T1000 (cell line): Measurements from ENCODE around the gene LCP1.
"Not testable (repeated sequence)": the region's sequence is repeated elsewhere in the genome, so short reads cannot be mapped to it uniquely, and the experiment has no call there.

ENCODE experiments used
- DNase-seq: peaks from one replicate; lab custom pipeline; 2025; ENCODE audit warnings: mixed read lengths; lab: John Stamatoyannopoulos, UW

LCP1 gene

DNA sequence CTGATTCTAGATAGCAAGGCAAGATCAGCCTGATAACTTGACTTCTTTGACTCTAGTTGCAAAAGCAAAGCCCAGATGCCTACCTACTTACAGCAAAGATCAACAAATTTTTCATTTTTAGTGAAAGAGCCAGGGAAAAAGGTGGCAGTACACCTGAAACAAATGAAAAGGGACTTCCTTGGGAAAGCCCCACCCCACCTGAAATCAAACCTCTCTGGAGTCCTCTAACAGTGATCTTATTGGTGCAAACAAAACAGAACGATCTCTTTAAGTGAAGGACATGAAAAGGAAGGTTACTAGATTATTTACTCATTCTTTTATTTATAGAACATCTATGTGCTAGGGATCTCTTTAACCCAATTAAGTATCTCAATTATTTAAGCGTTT is 507 bp upstream of the LCP1 start:
- DNase-seq: no peak

DNA sequence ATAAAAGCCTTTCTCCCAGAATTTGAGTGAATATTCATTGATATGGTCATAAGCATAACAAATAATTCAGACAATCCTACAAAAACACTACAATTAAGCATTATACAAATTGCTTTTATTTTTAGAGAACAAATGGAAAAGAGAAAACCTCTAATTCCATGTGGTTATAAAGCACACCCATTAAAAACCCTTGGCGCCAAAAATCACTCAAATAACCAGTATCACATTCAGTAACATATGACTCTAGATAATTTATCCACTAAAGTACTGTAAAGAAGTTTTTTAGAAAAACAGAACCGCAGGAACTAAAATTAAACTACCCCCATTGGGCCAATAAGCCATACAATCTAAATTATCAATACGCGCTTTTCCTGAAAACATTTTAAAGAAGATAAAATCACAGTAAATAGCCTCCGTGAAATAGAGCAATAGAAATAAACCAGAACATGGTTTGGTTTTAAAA is 569 bp downstream of the LCP1 start:
- no peak for DNase-seq

- no peak for DNase-seq
Measured at GRCh38 chr13:46179969-46180763, 1.8 kb downstream of the LCP1 start.

DNA sequence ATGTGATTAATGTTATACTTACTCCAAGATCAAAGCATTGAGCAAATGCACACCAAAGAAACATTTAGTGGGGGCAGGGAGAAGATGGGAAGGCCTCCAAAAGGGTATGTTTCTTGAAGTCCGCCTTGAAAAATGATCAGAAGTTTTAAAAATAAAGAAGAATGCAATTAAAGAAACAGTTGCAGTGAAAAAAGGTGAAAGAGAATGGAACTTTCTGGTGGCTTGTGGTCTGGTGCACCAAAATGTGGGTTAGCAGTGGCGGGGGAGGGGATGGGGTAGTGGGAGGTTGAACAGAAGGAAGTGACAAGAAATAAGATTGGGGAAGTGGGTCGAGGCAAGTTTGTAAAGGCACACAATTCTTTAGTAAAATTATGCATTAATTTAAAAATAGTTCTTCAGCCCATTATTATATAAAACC is 2.5 kb downstream of the LCP1 start:
- no peak for DNase-seq

DNA sequence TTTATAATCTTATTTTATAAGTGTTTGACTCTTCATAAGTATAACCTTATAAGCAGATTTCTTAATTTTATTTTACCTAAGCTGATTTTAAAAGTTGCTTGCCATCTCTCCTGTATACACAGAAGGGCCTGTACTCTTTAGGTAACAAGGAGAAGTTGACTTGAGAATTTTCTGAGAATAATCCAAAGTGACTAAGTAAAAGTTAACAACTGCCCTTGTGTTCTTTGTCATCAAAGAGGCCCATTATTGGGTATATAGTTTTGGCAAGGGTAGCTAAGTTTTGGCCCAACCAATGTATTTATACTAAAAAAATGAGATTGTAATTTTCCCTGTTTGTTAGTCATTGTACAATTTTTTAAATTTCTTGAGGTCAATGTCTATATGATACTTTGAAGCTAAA is 3.2 kb downstream of the LCP1 start:
- no peak for DNase-seq

DNA sequence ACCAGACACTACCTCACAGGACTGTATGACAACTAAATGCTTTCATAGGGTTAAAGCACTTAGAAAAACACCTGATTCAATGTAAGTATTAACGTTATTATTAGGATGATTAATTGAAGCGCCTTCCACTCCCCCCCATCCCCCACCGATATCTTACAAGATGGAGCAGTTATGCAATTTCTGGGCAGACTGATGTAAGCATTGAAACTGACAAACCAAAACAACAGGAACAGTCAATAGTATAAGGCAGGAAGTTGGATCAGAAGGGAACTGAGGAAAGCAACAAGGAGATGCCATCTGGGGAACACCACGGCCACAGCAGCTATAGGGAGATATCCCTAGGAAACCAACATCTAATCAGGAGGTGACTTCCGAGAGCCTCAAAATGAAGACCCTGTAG is 3.8 kb downstream of the LCP1 start:
- DNase-seq: no peak

DNA sequence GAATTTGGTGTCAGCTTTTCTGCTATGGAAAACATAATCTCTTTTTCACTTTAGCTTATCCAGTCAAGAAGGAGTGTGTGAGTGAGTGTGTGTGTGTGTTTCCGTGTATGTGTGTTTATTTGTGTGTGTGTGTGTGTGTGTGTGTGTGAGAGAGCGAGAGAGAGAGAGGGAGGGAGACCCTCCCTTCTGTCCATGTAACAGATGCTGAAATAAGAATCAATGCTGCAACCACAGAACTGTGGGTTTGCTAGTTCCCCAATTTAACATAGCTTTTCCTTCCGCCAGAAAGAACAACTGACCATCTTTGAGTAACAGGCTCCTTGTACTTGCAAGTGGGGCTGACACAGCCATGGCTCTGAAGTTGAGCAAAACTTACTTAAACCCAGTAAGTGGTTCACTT is 5.2 kb downstream of the LCP1 start:
- no peak for DNase-seq

DNA sequence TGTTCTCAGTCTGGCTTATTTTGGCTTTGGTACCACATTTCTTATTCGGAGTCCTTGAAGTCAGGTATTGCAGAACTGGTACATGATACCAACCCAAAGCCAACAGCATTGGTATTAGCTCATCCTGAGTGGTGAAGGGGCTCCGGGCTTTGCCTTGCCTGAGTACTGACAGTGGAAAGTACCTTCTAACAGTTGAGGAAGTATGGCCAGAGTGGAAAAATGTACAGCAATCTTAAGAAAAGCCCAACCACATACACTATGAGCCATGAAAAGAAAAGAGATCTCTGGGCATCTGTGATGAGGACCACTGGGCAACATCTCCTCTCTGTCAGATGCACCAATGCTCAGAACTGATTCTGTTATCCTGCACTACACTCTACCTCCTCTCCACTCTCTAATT is 8.3 kb downstream of the LCP1 start:
- no peak for DNase-seq

GRCh38 chr13:46172531-46172991 is 9.4 kb downstream of the LCP1 start:
- no peak for DNase-seq

DNA sequence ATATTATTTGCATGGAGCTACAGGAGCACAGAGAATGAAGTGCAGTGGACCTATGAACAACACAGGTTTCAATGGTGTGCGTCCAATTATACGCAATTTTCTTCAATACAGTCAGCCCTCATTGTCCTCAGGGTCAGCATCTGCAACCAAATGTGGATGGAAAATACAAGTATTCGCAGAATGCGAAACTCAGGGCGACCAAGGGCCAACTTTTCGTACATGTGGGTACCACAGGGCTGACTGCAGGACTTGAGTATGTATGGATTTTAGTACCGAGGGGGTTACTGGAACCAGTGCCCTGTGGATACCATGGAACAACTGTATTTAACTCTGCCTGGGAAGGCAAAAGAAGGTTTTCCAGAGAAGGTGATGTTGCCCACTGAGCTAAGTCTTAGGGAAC is 10.2 kb downstream of the LCP1 start:
- DNase-seq: no peak

GRCh38 chr13:46171217-46171616 is 10.8 kb downstream of the LCP1 start:
- DNase-seq: no peak

- no peak for DNase-seq
Measured at GRCh38 chr13:46170687-46171086, 11.3 kb downstream of the LCP1 start.

GRCh38 chr13:46170268-46170667 is 11.7 kb downstream of the LCP1 start:
- DNase-seq: no peak

DNA sequence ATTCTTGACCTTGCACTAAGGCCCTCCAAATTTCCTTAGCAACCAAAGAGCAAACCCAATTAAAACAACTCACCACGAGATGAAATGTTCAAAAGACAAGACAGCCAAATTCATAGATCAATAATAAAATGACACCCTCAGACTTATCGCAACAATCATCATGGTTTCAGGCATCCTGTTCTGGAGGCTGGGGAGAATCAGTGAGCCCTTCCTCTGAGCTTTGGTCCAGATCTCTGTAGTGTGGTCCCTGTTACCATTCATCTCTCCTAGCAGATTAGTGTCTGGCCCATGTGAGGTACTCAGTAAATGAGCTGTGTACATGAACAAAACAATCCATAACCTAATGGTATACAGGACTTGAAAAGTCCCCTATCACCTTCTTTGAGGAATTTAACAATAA is 12.2 kb downstream of the LCP1 start:
- DNase-seq: no peak

- no peak for DNase-seq
Measured at GRCh38 chr13:46168783-46169182, 13.2 kb downstream of the LCP1 start.

- DNase-seq: no peak
Measured at GRCh38 chr13:46168341-46168740, 13.6 kb downstream of the LCP1 start.

GRCh38 chr13:46166947-46167610 is 14.9 kb downstream of the LCP1 start:
- DNase-seq: no peak

DNA sequence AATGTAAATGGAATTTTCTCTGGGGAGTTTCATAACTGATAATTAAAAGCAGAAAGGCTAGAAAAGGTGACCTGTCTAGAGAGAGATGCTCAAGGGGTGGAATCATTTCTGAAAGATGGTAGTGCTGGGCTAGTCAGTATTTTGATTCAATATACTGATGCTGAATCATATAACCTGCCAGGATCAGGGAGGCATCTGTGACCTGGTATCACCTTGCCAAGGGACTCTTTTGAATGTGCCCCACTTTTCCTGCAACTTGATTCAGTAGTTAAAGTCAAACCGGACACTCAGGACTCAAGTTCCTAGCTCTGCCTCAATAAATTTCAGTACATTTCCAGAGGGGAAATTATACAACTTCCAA is 15.8 kb downstream of the LCP1 start:
- DNase-seq: no peak

- DNase-seq: no peak
Measured at GRCh38 chr13:46165485-46166223, 16.3 kb downstream of the LCP1 start.

GRCh38 chr13:46164661-46165060 is 17.3 kb downstream of the LCP1 start:
- no peak for DNase-seq

DNA sequence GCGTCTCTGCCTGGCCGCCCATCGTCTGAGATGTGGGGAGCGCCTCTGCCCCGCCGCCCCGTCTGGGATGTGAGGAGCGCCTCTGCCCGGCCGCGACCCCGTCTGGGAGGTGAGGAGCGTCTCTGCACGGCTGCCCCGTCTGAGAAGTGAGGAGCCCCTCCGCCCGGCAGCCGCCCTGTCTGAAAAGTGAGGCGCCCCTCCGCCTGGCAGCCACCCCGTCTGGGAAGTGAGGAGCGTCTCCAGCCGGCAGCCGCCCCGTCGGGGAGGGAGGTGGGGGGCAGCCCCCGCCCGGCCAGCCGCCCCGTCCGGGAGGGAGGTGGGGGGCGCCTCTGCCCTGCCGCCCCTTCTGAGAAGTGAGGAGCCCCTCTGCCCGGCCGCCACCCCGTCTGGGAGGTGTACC is 19.2 kb downstream of the LCP1 start:
- not testable (repeated sequence) for DNase-seq

- DNase-seq: no peak
Measured at GRCh38 chr13:46160471-46161066, 21.4 kb downstream of the LCP1 start.
